HG02885 (cell line): Measurements from ENCODE around the gene TAS2R41.
"Not testable (repeated sequence)": the region's sequence is repeated elsewhere in the genome, so short reads cannot be mapped to it uniquely, and the experiment has no call there.

ENCODE experiments used
- ATAC-seq: cut with Tn5 transposase; IDR thresholded peaks from one replicate; pipeline ENCODE4 v1.9.1; 2021; ENCODE audit warnings: mild to moderate bottlenecking; ENCODE audit not compliant: unreplicated experiment, poor library complexity

The TAS2R41 gene

GRCh38 chr7:143455491-143455890, 22.2 kb upstream of the TAS2R41 start:
- no peak for ATAC-seq

GRCh38 chr7:143455942-143456341, 21.7 kb upstream of the TAS2R41 start:
- ATAC-seq = no peak

GRCh38 chr7:143456992-143457793, 20.5 kb upstream of the TAS2R41 start:
- ATAC-seq = no peak

- ATAC-seq = peak; percentile 87
Measured at GRCh38 chr7:143458263-143458662, 19.4 kb upstream of the TAS2R41 start.

- no peak for ATAC-seq
Measured at GRCh38 chr7:143458681-143459080, 19.0 kb upstream of the TAS2R41 start.

- ATAC-seq = no peak
Measured at GRCh38 chr7:143459359-143459758, 18.3 kb upstream of the TAS2R41 start.

- no peak for ATAC-seq
Measured at GRCh38 chr7:143460271-143460979, 17.2 kb upstream of the TAS2R41 start.

GRCh38 chr7:143462045-143462444, 15.6 kb upstream of the TAS2R41 start:
- no peak for ATAC-seq

GRCh38 chr7:143463556-143463955, 14.1 kb upstream of the TAS2R41 start:
- ATAC-seq = no peak

- ATAC-seq = no peak
Measured at GRCh38 chr7:143463957-143464356, 13.7 kb upstream of the TAS2R41 start.

- no peak for ATAC-seq
Measured at GRCh38 chr7:143467724-143468123, 9.9 kb upstream of the TAS2R41 start.

- ATAC-seq = not testable (repeated sequence)
Measured at GRCh38 chr7:143472071-143472689, 5.5 kb upstream of the TAS2R41 start.

GRCh38 chr7:143479055-143479766, 1.5 kb downstream of the TAS2R41 start:
- no peak for ATAC-seq

GRCh38 chr7:143480501-143480900, 2.8 kb downstream of the TAS2R41 start:
- ATAC-seq = no peak

- ATAC-seq = no peak
Measured at GRCh38 chr7:143484119-143484518, 6.4 kb downstream of the TAS2R41 start.

GRCh38 chr7:143485094-143485493, 7.4 kb downstream of the TAS2R41 start:
- ATAC-seq = no peak

- ATAC-seq = no peak
Measured at GRCh38 chr7:143485500-143485899, 7.8 kb downstream of the TAS2R41 start.

GRCh38 chr7:143486266-143486665, 8.6 kb downstream of the TAS2R41 start:
- ATAC-seq = not testable (repeated sequence)

GRCh38 chr7:143487061-143487460, 9.4 kb downstream of the TAS2R41 start:
- ATAC-seq = no peak

- no peak for ATAC-seq
Measured at GRCh38 chr7:143487566-143487965, 9.9 kb downstream of the TAS2R41 start.
